ENCODE measurements around the gene SETBP1. TPM values are rescaled to one million over a fixed set of nuclear protein-coding genes. Genes with fewer than 3 reads are reported as not detected.
A peak's percentile ranks its signal among the peaks of the same experiment; 100 is the strongest.

SETBP1 gene
- polyA plus RNA-seq, 3 donors from 2014 or later = 1.2 to 4.3 TPM; not detected in 1

DNA sequence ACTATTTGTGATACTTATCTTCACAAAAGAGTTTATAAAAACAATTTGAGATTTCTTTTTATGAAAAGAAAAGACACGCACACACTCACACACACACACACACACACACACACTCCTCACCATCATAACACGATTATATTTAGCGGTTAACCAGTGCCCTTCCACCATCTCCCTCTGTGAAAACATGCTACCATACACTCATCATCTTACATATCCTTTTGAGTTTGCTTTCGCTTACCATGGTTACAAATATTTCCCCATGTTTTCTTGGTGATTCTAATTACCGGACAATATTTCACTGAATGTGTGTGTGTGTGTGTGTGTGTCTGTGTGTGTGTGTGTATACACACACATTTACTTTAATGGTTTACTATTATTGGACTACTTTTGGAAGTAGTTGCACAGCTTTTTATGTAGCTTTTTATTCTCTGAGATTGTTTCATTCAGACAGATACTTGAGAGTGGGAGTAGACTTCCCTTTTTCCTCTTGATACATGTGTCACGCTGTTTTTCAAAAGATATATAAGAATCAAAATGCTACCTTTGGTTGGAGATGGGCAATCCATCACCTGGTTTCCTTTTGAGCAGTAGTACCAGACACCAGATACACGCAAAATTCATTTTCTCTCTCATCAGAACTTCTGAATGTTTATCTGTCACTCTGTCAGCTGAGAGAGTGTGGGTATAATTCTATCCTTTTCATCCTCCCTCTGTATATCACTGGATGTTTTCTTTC is 138.1 kb downstream of the SETBP1 start:
- H3K36me3 Mint-ChIP-seq = peaks cover 5 to 31% (median 7%) of the 10 kb centered on the region in 3 donors
- DNase-seq = no peak
- H3K9me3 Mint-ChIP-seq = no peaks in the 10 kb centered on the region
- peak overlapping the region in 2 of 6 donors; percentile 3 to 25 for H3K27ac Mint-ChIP-seq
- H3K27me3 Mint-ChIP-seq (ENCODE audit: low read depth in 3 of 3) = peaks cover 0 to 2% (median 0%) of the 10 kb centered on the region in 3 donors
- peaks cover 6 to 19% of the 10 kb centered on the region in 2 donors for H3K4me1 Mint-ChIP-seq
- H3K4me3 Mint-ChIP-seq = no peak overlapping the region

- no peak overlapping the region for H3K4me3 Mint-ChIP-seq
- H3K9me3 Mint-ChIP-seq = no peaks in the 10 kb centered on the region
- peaks cover 10 to 25% of the 10 kb centered on the region in 2 donors for H3K4me1 Mint-ChIP-seq
- DNase-seq = no peak
- H3K27me3 Mint-ChIP-seq (ENCODE audit: low read depth in 3 of 3) = peaks cover 0 to 2% (median 0%) of the 10 kb centered on the region in 3 donors
- H3K27ac Mint-ChIP-seq = peak overlapping the region in 1 of 6 donors; percentile 3
- peaks cover 5 to 31% (median 7%) of the 10 kb centered on the region in 3 donors for H3K36me3 Mint-ChIP-seq
Measured at GRCh38 chr18:44819944-44820510, 139.3 kb downstream of the SETBP1 start.

GRCh38 chr18:44821924-44822323 is 141.2 kb downstream of the SETBP1 start:
- Mint-ChIP-seq H3K27me3 (ENCODE audit: low read depth in 3 of 3) (no peaks in the 10 kb centered on the region), H3K4me1 (peaks cover 10 to 25% of the 10 kb centered on the region in 2 donors), H3K36me3 (peaks cover 3 to 35% (median 4%) of the 10 kb centered on the region in 3 donors), H3K9me3 (no peaks in the 10 kb centered on the region), H3K27ac (no peak overlapping the region), H3K4me3 (no peak overlapping the region)
- DNase-seq = no peak

- no peak overlapping the region for H3K27ac Mint-ChIP-seq
- DNase-seq = no peak
- no peaks in the 10 kb centered on the region for H3K9me3 Mint-ChIP-seq
- H3K36me3 Mint-ChIP-seq = peaks cover 0 to 33% (median 3%) of the 10 kb centered on the region in 3 donors
- H3K27me3 Mint-ChIP-seq (ENCODE audit: low read depth in 3 of 3) = no peaks in the 10 kb centered on the region
- H3K4me3 Mint-ChIP-seq = no peak overlapping the region
- H3K4me1 Mint-ChIP-seq = peaks cover 10 to 25% of the 10 kb centered on the region in 2 donors
Measured at GRCh38 chr18:44823286-44823685, 142.6 kb downstream of the SETBP1 start.

- H3K27ac Mint-ChIP-seq = no peak overlapping the region
- H3K4me3 Mint-ChIP-seq = no peak overlapping the region
- no peak for DNase-seq
- peaks cover 7 to 20% of the 10 kb centered on the region in 2 donors for H3K4me1 Mint-ChIP-seq
- H3K36me3 Mint-ChIP-seq = peaks cover 0 to 29% (median 3%) of the 10 kb centered on the region in 3 donors
- no peaks in the 10 kb centered on the region for H3K27me3 Mint-ChIP-seq (ENCODE audit: low read depth in 3 of 3)
- no peaks in the 10 kb centered on the region for H3K9me3 Mint-ChIP-seq
Measured at GRCh38 chr18:44823782-44824181, 143.1 kb downstream of the SETBP1 start.

DNA sequence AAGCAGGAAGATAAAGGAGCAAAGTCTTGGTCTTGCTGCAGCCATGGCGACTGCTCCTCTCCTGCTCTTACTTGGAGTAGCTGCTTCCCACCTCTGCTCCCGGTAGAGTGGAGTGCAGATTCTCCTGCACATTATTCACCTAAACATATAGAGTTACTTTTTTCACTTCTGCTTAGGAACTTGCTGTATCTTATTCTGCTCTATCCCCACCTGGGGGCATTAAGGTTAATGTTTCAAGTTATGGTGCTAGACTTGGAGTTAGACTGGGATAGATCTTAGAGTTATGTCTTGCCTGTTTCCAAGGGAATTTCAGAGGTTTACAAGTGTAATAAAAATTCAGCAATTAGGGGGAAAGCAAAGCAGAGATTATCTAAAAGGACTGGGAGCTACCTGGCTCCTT is 144.2 kb downstream of the SETBP1 start:
- DNase-seq = no peak
- Mint-ChIP-seq H3K9me3 (no peaks in the 10 kb centered on the region), H3K36me3 (peaks cover 0 to 18% (median 0%) of the 10 kb centered on the region in 3 donors), H3K27ac (no peak overlapping the region), H3K4me3 (no peak overlapping the region), H3K4me1 (peaks cover 9 to 17% of the 10 kb centered on the region in 2 donors), H3K27me3 (ENCODE audit: low read depth in 3 of 3) (no peaks in the 10 kb centered on the region)

GRCh38 chr18:44826418-44827259 is 146.0 kb downstream of the SETBP1 start:
- no peak for DNase-seq
- Mint-ChIP-seq H3K36me3 (peaks cover 0 to 11% (median 0%) of the 10 kb centered on the region in 3 donors), H3K4me1 (peaks cover 20 to 33% of the 10 kb centered on the region in 2 donors), H3K27ac (no peak overlapping the region), H3K9me3 (no peaks in the 10 kb centered on the region), H3K4me3 (no peak overlapping the region), H3K27me3 (ENCODE audit: low read depth in 3 of 3) (no peaks in the 10 kb centered on the region)

DNA sequence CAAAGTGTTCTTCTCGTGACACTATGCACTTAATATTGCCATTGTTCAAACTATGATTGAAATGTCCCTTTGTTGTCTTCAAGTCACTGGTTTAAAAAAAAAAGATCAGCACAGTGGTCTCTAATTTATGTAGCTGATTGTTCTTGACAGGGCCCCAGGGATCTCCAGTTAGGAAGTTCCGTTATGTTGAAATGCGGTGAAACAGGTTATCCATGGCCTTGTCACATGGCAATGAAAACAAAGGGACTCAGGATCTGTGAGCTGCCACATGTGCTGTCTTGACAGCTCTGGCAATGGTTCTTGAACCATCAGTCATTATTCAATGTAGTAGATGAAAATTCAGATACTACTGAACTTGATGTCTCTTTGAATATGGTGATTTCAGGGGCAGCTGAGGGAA is 147.4 kb downstream of the SETBP1 start:
- no peak for DNase-seq
- Mint-ChIP-seq H3K27me3 (ENCODE audit: low read depth in 3 of 3) (no peaks in the 10 kb centered on the region), H3K4me3 (no peak overlapping the region), H3K9me3 (no peaks in the 10 kb centered on the region), H3K27ac (no peak overlapping the region), H3K4me1 (peaks cover 20 to 37% of the 10 kb centered on the region in 2 donors), H3K36me3 (peaks cover 0 to 6% (median 0%) of the 10 kb centered on the region in 3 donors)

GRCh38 chr18:44830581-44830980 is 149.9 kb downstream of the SETBP1 start:
- Mint-ChIP-seq H3K27me3 (ENCODE audit: low read depth in 3 of 3) (no peaks in the 10 kb centered on the region), H3K4me3 (peak overlapping the region in 1 of 5 donors; percentile 59), H3K9me3 (no peaks in the 10 kb centered on the region), H3K27ac (peak overlapping the region in 1 of 6 donors; percentile 34), H3K36me3 (peaks cover 0 to 6% (median 0%) of the 10 kb centered on the region in 3 donors), H3K4me1 (peaks cover 16 to 35% of the 10 kb centered on the region in 2 donors)
- no peak for DNase-seq

DNA sequence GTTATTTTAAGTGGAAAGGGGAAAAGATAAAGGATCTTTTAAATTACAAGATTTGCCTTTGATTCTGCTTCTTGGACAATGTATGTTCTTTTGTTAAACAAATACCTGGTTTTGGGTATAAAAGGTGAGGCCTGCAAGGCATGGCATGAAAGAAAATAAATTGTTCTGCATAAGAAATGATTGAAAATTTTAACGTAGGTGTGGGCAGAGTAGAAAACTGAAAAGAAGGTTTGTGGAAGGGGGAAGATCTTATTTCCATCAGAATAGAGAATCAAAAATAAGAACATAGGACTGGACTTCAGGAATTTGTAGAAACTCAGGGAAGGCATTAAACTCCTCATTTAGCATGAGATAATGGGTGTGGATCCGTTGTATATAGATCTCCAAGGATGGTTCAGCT is 153.1 kb downstream of the SETBP1 start:
- Mint-ChIP-seq H3K4me3 (no peak overlapping the region), H3K36me3 (no peaks in the 10 kb centered on the region), H3K27me3 (ENCODE audit: low read depth in 3 of 3) (no peaks in the 10 kb centered on the region), H3K27ac (no peak overlapping the region), H3K4me1 (peaks cover 31 to 45% of the 10 kb centered on the region in 2 donors), H3K9me3 (no peaks in the 10 kb centered on the region)
- no peak for DNase-seq

DNA sequence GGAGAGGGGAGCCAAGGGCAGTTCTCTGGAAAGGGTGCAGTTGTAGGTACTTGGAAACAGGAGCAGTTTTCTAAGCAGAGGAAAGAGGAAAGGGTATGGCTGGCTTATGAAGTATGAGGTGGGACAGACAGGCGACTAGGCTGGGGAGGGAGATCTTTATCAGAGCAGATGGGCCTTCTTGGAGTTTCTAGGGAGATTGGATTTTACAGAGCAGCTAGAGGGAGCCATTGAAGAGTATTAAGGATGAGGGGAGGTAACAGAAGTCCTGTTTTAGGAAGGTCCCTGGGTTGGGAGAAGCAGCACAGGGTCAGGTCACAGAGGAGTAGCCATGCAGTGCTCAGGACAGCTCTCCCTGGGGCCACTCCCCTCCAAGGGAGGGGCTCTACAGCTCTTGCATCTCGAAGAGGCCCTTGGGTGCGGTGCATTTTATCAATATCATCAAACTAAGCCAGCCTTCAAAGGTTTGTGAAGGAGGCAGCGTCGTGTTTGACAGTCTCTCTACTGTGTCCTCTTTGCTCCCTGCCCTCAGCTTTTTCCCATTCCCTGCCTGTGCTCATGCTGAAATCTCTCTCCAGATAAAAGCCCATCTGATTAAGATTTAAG is 154.3 kb downstream of the SETBP1 start:
- peaks cover 41 to 54% of the 10 kb centered on the region in 2 donors for H3K4me1 Mint-ChIP-seq
- no peaks in the 10 kb centered on the region for H3K9me3 Mint-ChIP-seq
- H3K27me3 Mint-ChIP-seq (ENCODE audit: low read depth in 3 of 3) = no peaks in the 10 kb centered on the region
- DNase-seq = no peak
- H3K27ac Mint-ChIP-seq = peak overlapping the region in 4 of 6 donors; percentile 10 to 36 (median 30)
- H3K4me3 Mint-ChIP-seq = no peak overlapping the region
- H3K36me3 Mint-ChIP-seq = peaks cover 0 to 3% (median 0%) of the 10 kb centered on the region in 3 donors

DNA sequence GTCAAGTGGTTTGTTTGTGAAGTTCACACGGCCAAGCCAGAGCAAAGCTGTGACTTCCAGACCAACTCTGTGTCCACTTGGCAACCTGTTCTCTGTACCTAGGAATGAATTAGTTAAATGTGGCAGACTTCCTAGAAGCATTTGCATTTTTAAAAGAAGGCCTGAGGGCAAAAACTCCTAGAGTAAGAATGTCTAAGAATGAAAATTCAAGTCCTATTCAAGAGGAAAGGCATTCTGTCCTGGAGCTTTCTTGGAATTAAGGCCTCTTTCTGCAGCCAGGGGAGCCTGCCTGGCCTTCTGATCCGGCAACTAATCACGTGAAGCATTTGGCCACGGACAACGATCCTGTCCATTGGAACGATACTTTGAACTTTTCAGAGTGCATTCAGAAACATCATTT is 155.0 kb downstream of the SETBP1 start:
- no peak for DNase-seq
- no peak overlapping the region for H3K4me3 Mint-ChIP-seq
- peaks cover 39 to 54% of the 10 kb centered on the region in 2 donors for H3K4me1 Mint-ChIP-seq
- H3K27ac Mint-ChIP-seq = no peak overlapping the region
- H3K9me3 Mint-ChIP-seq = no peaks in the 10 kb centered on the region
- H3K27me3 Mint-ChIP-seq (ENCODE audit: low read depth in 3 of 3) = no peaks in the 10 kb centered on the region
- H3K36me3 Mint-ChIP-seq = peaks cover 0 to 3% (median 0%) of the 10 kb centered on the region in 3 donors

DNA sequence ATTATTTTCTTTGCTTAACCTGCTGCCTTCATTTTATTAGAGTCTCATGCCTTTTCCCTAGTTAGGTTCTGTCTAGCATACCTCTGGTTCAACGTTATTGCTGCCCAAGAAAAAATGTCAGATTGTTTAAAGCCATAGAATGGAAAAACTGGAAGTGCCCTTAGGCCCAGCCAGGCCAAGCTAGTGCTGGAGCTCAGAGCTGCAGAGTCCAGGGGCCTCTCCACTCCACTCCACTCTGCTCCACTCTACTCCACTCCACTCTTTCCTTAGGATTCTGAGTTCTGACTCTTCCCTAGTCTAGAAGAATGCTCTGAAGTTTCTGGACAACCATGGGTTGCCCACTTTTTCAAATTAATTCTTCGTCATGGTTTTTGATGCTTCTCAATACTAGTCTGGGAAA is 155.6 kb downstream of the SETBP1 start:
- H3K9me3 Mint-ChIP-seq = no peaks in the 10 kb centered on the region
- peaks cover 0 to 3% (median 0%) of the 10 kb centered on the region in 3 donors for H3K36me3 Mint-ChIP-seq
- DNase-seq = no peak
- no peaks in the 10 kb centered on the region for H3K27me3 Mint-ChIP-seq (ENCODE audit: low read depth in 3 of 3)
- peak overlapping the region in 3 of 6 donors; percentile 1 to 30 (median 12) for H3K27ac Mint-ChIP-seq
- H3K4me3 Mint-ChIP-seq = no peak overlapping the region
- H3K4me1 Mint-ChIP-seq = peaks cover 35 to 48% of the 10 kb centered on the region in 2 donors

All from immature natural killer cell (primary cell).